ENCODE data around the gene CLCN2. TPM values are rescaled to one million over a fixed set of nuclear protein-coding genes. Genes with fewer than 3 reads are reported as not detected.

Gene CLCN2
- polyA plus RNA-seq (2013, experiment 1 of 2): 9.1 TPM
- 8.7 TPM for polyA plus RNA-seq (2013, experiment 2 of 2)

GRCh38 chr3:184361532-184361931, at the start of gene CLCN2, which contains the start of gene POLR2H:
TSS of gene CLCN2 (minus strand) at chr3:184361605. CDS start at chr3:184361479, 126 bp downstream.
TSS of gene POLR2H (plus strand) at chr3:184361710. CDS start at chr3:184363493, 1,783 bp downstream.
- WGBS: under 1% methylated on average over 56 of the region's 56 CpGs

GRCh38 chr3:184409946-184410500, 48.6 kb upstream of the CLCN2 start:
- WGBS: 90% methylated on average over 12 of the region's 12 CpGs
- no peak overlapping the region for H3K4me3 ChIP-seq (ENCODE audit: low read length)

More at GRCh38 chr3:184361532-184361931, at the start of gene CLCN2, which contains the start of gene POLR2H:
- Histone ChIP-seq H3K9ac (ENCODE audit: low read depth, low read length) (peak within 1 kb of the TSS; percentile 91), H3K4me3 (ENCODE audit: low read length) (peak within 1 kb of the TSS; percentile 81), H3K27ac (ENCODE audit: low read depth, low read length) (peak within 1 kb of the TSS; percentile 98), H3K9me3 (ENCODE audit: insufficient read depth, low read depth, low read length) (no peaks in the 10 kb centered on the region), H3K27me3 (ENCODE audit: insufficient read depth, low read length) (peaks cover 8% of the 10 kb centered on the region), H3K36me3 (ENCODE audit: insufficient read depth, low read length) (peaks cover 39% of the 10 kb centered on the region), H3K4me1 (ENCODE audit: insufficient read depth, low read length) (peaks cover 10% of the 10 kb centered on the region)

GRCh38 chr3:184409331-184409926, 48.0 kb upstream of the CLCN2 start:
- Histone ChIP-seq H3K9ac (ENCODE audit: low read depth, low read length) (no peak overlapping the region), H3K4me3 (ENCODE audit: low read length) (no peak overlapping the region), H3K9me3 (ENCODE audit: insufficient read depth, low read depth, low read length) (no peaks in the 10 kb centered on the region), H3K4me1 (ENCODE audit: insufficient read depth, low read length) (no peaks in the 10 kb centered on the region), H3K27me3 (ENCODE audit: insufficient read depth, low read length) (no peaks in the 10 kb centered on the region), H3K27ac (ENCODE audit: low read depth, low read length) (no peak overlapping the region), H3K36me3 (ENCODE audit: insufficient read depth, low read length) (no peaks in the 10 kb centered on the region)
- 95% methylated on average over 8 of the region's 8 CpGs for WGBS

More at GRCh38 chr3:184409946-184410500, 48.6 kb upstream of the CLCN2 start:
- no peak overlapping the region for H3K27ac ChIP-seq (ENCODE audit: low read depth, low read length)
- peaks cover 2% of the 10 kb centered on the region; the same call in 1 of the 2 replicates for H3K4me1 ChIP-seq (ENCODE audit: insufficient read depth, low read length)
- no peak overlapping the region for H3K9ac ChIP-seq (ENCODE audit: low read depth, low read length)
- no peaks in the 10 kb centered on the region for H3K27me3 ChIP-seq (ENCODE audit: insufficient read depth, low read length)
- no peaks in the 10 kb centered on the region for H3K36me3 ChIP-seq (ENCODE audit: insufficient read depth, low read length)
- H3K9me3 ChIP-seq (ENCODE audit: insufficient read depth, low read depth, low read length): no peaks in the 10 kb centered on the region

GRCh38 chr3:184405075-184406030, 43.9 kb upstream of the CLCN2 start:
- no peaks in the 10 kb centered on the region for H3K9me3 ChIP-seq (ENCODE audit: insufficient read depth, low read depth, low read length)
- no peak overlapping the region for H3K27ac ChIP-seq (ENCODE audit: low read depth, low read length)
- H3K4me1 ChIP-seq (ENCODE audit: insufficient read depth, low read length): no peaks in the 10 kb centered on the region
- no peaks in the 10 kb centered on the region for H3K36me3 ChIP-seq (ENCODE audit: insufficient read depth, low read length)
- 85% methylated on average over 19 of the region's 20 CpGs for WGBS
- no peaks in the 10 kb centered on the region for H3K27me3 ChIP-seq (ENCODE audit: insufficient read depth, low read length)
- H3K4me3 ChIP-seq (ENCODE audit: low read length): no peak overlapping the region
- H3K9ac ChIP-seq (ENCODE audit: low read depth, low read length): no peak overlapping the region

- Histone ChIP-seq H3K36me3 (ENCODE audit: insufficient read depth, low read length) (no peaks in the 10 kb centered on the region), H3K9me3 (ENCODE audit: insufficient read depth, low read depth, low read length) (no peaks in the 10 kb centered on the region), H3K4me3 (ENCODE audit: low read length) (0 out of 2 replicates have a peak overlapping the region, but pooled peaks have one; percentile 25), H3K27ac (ENCODE audit: low read depth, low read length) (no peak overlapping the region), H3K4me1 (ENCODE audit: insufficient read depth, low read length) (0 out of 2 replicates have a peak, but pooled peaks cover 4% of the 10 kb centered on the region), H3K9ac (ENCODE audit: low read depth, low read length) (no peak overlapping the region), H3K27me3 (ENCODE audit: insufficient read depth, low read length) (no peaks in the 10 kb centered on the region; the same call in 1 of the 2 replicates)
- WGBS: 12% methylated on average over 8 of the region's 9 CpGs
These were observed 38.0 kb upstream of the CLCN2 start for GRCh38 chr3:184399410-184399809.

GRCh38 chr3:184395320-184395660, 33.9 kb upstream of the CLCN2 start:
- H3K4me3 ChIP-seq (ENCODE audit: low read length): no peak overlapping the region
- no peaks in the 10 kb centered on the region for H3K36me3 ChIP-seq (ENCODE audit: insufficient read depth, low read length)
- H3K9ac ChIP-seq (ENCODE audit: low read depth, low read length): no peak overlapping the region
- H3K4me1 ChIP-seq (ENCODE audit: insufficient read depth, low read length): 0 out of 2 replicates have a peak, but pooled peaks cover 4% of the 10 kb centered on the region
- H3K27ac ChIP-seq (ENCODE audit: low read depth, low read length): no peak overlapping the region
- 94% methylated on average over 4 of the region's 5 CpGs for WGBS
- no peaks in the 10 kb centered on the region for H3K9me3 ChIP-seq (ENCODE audit: insufficient read depth, low read depth, low read length)
- no peaks in the 10 kb centered on the region; the same call in 1 of the 2 replicates for H3K27me3 ChIP-seq (ENCODE audit: insufficient read depth, low read length)

GRCh38 chr3:184391266-184391665, 29.9 kb upstream of the CLCN2 start:
- no peak overlapping the region for H3K27ac ChIP-seq (ENCODE audit: low read depth, low read length)
- no peaks in the 10 kb centered on the region; the same call in 1 of the 2 replicates for H3K27me3 ChIP-seq (ENCODE audit: insufficient read depth, low read length)
- H3K9me3 ChIP-seq (ENCODE audit: insufficient read depth, low read depth, low read length): no peaks in the 10 kb centered on the region
- H3K4me1 ChIP-seq (ENCODE audit: insufficient read depth, low read length): no peaks in the 10 kb centered on the region
- H3K9ac ChIP-seq (ENCODE audit: low read depth, low read length): no peak overlapping the region
- H3K4me3 ChIP-seq (ENCODE audit: low read length): no peak overlapping the region
- no peaks in the 10 kb centered on the region for H3K36me3 ChIP-seq (ENCODE audit: insufficient read depth, low read length)
- WGBS: 88% methylated on average over 3 of the region's 3 CpGs

GRCh38 chr3:184389935-184390528, 28.6 kb upstream of the CLCN2 start:
- Histone ChIP-seq H3K9ac (ENCODE audit: low read depth, low read length) (no peak overlapping the region), H3K27ac (ENCODE audit: low read depth, low read length) (no peak overlapping the region), H3K27me3 (ENCODE audit: insufficient read depth, low read length) (no peaks in the 10 kb centered on the region; the same call in 1 of the 2 replicates), H3K36me3 (ENCODE audit: insufficient read depth, low read length) (no peaks in the 10 kb centered on the region), H3K9me3 (ENCODE audit: insufficient read depth, low read depth, low read length) (no peaks in the 10 kb centered on the region), H3K4me3 (ENCODE audit: low read length) (no peak overlapping the region), H3K4me1 (ENCODE audit: insufficient read depth, low read length) (no peaks in the 10 kb centered on the region)
- 86% methylated on average over 4 of the region's 5 CpGs for WGBS

- no peaks in the 10 kb centered on the region for H3K4me1 ChIP-seq (ENCODE audit: insufficient read depth, low read length)
- H3K9me3 ChIP-seq (ENCODE audit: insufficient read depth, low read depth, low read length): no peaks in the 10 kb centered on the region
- H3K27me3 ChIP-seq (ENCODE audit: insufficient read depth, low read length): peaks cover under 1% of the 10 kb centered on the region; the same call in 1 of the 2 replicates
- 62% methylated on average over 4 of the region's 5 CpGs for WGBS
- H3K4me3 ChIP-seq (ENCODE audit: low read length): no peak overlapping the region
- no peak overlapping the region for H3K27ac ChIP-seq (ENCODE audit: low read depth, low read length)
- no peaks in the 10 kb centered on the region for H3K36me3 ChIP-seq (ENCODE audit: insufficient read depth, low read length)
- no peak overlapping the region for H3K9ac ChIP-seq (ENCODE audit: low read depth, low read length)
These were observed 28.0 kb upstream of the CLCN2 start for GRCh38 chr3:184389384-184389783.

GRCh38 chr3:184388936-184389230, 27.5 kb upstream of the CLCN2 start:
- Histone ChIP-seq H3K36me3 (ENCODE audit: insufficient read depth, low read length) (no peaks in the 10 kb centered on the region), H3K9ac (ENCODE audit: low read depth, low read length) (no peak overlapping the region), H3K27ac (ENCODE audit: low read depth, low read length) (no peak overlapping the region), H3K4me1 (ENCODE audit: insufficient read depth, low read length) (no peaks in the 10 kb centered on the region), H3K27me3 (ENCODE audit: insufficient read depth, low read length) (peaks cover 2% of the 10 kb centered on the region; the same call in 1 of the 2 replicates), H3K4me3 (ENCODE audit: low read length) (no peak overlapping the region), H3K9me3 (ENCODE audit: insufficient read depth, low read depth, low read length) (no peaks in the 10 kb centered on the region)
- 91% methylated on average over 8 of the region's 8 CpGs for WGBS
